SK-N-SH treated with all-trans-retinoic acid at 6 μM for 48 hours (cell line): ENCODE measurements around the gene NOX5.

Experiments used
- ARNTL ChIP-seq: fragments of 450-650 bp; formaldehyde crosslinking; IDR thresholded peaks from 2 replicates; pipeline ENCODE4 v1.5.0; 2020; ENCODE audit warnings: low read depth, mild to moderate bottlenecking, moderate library complexity, borderline replicate concordance
- ESRRG ChIP-seq: fragments of 250-450 bp; sonication (Bioruptor Pico); IDR thresholded peaks from 2 replicates; pipeline ENCODE4 v1.6.1; 2021; ENCODE audit warnings: mild to moderate bottlenecking
- ZC3H10 ChIP-seq: fragments of 250-450 bp; sonication (Bioruptor Pico); IDR thresholded peaks from 2 replicates; pipeline ENCODE4 v1.5.1; 2021; ENCODE audit warnings: mild to moderate bottlenecking, moderate library complexity
- TF ChIP-seq, protein P1 (sequence below): fragments of 250-450 bp; sonication (Bioruptor Pico); IDR thresholded peaks from 2 replicates; pipeline ENCODE4 v1.5.0; 2020; ENCODE audit warnings: mild to moderate bottlenecking, moderate library complexity

DNA sequence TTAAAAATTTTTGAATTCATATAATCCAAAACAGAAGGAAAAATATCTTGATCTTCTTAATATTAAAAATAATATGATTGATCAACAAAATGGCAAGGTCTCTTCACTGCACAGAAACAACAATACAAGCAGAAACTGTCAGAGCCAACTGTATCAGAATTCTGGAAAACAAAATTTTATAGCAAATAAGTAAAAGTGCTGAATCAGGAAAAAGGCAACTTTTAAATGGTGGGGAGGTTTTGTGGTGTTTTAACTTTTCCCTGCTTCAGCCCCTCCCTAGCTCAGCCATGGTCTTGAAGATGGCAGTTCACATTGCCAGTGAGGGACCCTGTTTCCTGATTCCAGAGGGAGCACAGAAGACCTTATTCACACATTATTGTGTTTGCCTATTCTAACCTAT is 46.5 kb upstream of the NOX5 start:
- TF ChIP-seq ESRRG (CRISPR knock-in tag) (no peak), ZC3H10 (CRISPR knock-in tag) (no peak), ARNTL (CRISPR knock-in tag) (no peak)
- TF ChIP-seq, protein P1, sequence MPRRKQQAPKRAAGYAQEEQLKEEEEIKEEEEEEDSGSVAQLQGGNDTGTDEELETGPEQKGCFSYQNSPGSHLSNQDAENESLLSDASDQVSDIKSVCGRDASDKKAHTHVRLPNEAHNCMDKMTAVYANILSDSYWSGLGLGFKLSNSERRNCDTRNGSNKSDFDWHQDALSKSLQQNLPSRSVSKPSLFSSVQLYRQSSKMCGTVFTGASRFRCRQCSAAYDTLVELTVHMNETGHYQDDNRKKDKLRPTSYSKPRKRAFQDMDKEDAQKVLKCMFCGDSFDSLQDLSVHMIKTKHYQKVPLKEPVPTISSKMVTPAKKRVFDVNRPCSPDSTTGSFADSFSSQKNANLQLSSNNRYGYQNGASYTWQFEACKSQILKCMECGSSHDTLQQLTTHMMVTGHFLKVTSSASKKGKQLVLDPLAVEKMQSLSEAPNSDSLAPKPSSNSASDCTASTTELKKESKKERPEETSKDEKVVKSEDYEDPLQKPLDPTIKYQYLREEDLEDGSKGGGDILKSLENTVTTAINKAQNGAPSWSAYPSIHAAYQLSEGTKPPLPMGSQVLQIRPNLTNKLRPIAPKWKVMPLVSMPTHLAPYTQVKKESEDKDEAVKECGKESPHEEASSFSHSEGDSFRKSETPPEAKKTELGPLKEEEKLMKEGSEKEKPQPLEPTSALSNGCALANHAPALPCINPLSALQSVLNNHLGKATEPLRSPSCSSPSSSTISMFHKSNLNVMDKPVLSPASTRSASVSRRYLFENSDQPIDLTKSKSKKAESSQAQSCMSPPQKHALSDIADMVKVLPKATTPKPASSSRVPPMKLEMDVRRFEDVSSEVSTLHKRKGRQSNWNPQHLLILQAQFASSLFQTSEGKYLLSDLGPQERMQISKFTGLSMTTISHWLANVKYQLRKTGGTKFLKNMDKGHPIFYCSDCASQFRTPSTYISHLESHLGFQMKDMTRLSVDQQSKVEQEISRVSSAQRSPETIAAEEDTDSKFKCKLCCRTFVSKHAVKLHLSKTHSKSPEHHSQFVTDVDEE = no peak
